Endometrium (tissue), 2 donors: ENCODE data around the gene SPATA31D4.
A peak's percentile ranks its signal among the peaks of the same experiment; 100 is the strongest.

ENCODE experiments used
- FAIRE-seq: peaks from 2 replicates; lab custom pipeline; 2012; peaks lifted over from hg19 to GRCh38; lab: Jason Lieb, UNC
- donor health status: control.
- donor health status: control.

SPATA31D4 gene

DNA sequence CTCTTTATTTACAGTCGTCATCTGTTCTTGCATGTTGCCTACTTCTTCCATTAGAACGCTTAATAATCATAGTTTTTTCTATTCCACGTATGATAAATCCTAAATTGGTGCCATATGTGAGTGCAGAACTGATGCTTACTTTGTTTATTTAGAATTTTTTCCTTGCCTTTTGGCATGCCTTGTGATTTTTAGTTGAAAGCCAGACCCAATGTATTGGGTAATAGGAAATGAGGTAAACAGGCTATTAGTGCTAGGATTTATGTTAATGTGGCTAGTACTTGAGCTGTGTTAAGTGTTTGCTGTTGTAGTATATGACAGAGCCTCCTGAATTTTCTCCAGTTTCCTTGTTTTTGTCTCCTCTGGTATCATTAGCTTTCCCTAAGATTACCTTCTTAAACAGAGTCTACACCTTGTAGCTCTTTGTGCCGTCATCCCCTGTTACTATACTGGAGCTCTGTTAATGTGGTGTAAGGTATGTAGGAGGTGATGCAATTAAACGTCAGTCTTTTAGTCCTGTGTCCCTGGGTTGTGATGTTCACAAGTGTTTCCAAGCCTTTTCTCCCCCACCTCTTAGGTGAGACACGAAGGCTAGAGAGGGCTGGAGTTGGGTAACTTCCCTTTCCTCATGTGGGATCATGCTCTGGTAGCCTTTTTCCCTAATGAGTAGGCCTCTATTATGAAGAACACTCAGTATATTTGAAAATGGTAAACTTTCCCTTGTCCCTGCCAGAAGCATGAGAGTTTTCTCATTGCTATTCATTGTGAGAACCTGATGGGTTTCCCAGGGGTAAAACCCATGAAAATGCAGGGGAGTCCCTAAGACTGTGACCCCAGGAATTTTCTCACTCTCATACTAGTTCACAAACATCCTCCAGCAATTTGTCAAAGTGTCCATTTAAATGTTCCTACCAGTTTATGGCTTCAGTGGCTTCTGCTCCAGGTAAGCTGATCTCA is 36.3 kb downstream of the SPATA31D4 start:
- FAIRE-seq, result no peak

DNA sequence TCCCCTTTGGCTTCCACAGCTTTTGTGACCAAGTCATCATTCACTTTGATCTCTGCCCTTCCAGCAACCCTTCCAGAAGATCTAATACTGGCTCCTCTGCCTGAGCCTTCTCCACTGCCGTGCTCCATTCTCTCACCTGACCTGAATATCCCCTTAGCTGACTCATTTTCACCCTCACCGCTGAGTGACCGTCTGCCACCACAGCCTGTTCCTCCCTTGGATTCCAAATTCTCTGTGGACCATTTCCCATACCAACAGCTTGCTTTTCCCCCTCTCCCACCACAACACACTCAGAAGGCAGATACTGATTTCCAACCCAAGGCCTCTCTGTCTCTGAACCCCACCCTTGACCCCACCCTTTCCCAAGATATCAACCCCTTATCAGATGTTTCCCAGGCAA is 39.8 kb downstream of the SPATA31D4 start:
- no peak for FAIRE-seq

DNA sequence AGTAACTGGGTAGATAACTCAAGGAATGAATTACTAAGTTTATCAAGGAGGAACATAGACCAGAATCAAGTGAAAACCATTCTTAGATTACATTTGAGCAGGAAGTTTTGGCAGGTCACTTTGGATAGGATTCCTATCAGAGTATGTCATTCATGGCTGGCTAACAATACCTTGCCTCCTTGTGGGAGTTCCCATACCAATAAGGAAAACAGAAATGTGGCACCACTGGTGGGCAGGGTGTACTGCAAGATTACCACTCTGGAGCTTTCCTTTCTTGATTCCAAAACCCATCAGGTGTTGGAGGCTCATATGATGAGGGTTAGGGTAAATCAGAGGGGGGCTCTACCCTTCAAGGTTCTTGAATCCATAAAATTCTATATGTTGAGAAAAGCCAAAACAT is 41.7 kb downstream of the SPATA31D4 start:
- no peak for FAIRE-seq

DNA sequence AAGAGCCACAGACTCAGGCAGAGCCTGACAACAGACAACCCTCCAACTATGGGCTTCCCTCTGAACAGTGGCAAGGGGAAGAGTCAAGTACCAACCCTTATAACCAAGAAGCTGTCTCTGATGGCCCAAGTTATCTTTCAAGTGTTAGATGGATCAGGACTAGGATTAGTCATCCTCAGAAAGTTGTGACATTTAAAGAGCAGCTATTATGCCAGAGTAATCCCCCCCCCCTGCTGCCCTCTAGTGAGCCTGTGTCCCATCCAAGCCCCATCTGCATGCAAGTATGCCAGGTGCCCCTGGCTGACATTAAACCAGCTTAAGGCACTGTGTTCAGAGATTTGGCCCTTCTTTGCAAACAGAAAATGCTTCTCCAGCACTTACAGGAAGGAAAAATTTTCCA is 43.5 kb downstream of the SPATA31D4 start:
- FAIRE-seq, result no peak

DNA sequence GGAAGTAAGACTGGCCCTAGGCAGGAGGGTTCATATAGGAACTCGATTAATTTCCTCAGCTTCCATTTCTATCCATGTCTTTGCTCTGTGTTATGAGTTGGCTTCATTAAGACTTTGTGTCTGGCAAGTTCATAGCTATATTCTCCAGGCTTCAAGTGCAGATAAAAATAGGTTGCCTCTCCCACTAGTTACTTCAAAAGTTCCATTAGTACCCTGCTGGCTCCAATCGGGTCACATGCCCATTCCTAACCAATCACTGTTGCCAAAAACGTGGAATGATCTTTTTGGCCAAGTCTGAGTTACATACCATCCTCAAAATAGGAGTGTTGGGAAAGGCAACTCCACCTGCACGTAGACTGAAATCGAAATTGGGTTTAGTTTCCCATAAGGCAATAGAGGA is 46.5 kb downstream of the SPATA31D4 start:
- no peak for FAIRE-seq

DNA sequence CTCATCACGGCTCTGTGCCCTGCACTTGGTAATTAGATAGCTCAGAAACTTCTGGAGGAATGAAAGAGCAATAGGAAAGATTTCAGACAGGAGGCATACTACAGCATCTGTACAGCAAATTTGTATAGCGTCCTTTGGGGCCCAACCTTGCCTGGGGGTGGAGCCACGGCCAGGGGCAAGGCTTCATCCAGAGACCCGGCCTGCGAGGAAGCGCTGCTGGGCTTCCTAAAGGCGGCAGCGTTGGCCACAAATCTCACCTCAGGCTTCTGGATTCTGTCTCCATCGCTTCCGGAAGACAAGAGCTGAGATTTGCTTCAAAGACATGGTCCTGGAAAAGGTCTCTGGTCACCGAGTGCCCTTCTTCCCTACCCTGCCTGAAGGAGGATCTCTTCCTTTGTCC is 48.1 kb downstream of the SPATA31D4 start:
- no peak for FAIRE-seq

DNA sequence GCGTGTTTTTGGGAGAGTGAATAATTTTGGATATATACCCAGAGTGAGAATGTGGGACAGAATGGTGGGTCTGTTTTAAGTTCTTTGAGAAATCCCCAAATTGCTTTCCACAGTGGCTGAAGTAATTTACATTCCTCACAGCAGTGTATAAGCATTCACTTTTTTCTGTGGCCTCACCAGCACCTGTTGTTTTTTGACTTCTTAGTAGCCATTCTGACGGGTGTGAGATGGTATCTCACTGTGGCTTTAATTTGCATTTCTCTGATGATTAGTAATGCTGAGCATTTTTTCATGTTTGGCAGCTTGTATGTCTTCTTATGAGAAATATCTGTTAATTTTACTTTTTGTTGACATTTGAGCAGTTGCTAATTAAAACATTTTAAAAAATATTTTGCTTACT is 51.0 kb downstream of the SPATA31D4 start:
- peak; percentile 43 for FAIRE-seq

DNA sequence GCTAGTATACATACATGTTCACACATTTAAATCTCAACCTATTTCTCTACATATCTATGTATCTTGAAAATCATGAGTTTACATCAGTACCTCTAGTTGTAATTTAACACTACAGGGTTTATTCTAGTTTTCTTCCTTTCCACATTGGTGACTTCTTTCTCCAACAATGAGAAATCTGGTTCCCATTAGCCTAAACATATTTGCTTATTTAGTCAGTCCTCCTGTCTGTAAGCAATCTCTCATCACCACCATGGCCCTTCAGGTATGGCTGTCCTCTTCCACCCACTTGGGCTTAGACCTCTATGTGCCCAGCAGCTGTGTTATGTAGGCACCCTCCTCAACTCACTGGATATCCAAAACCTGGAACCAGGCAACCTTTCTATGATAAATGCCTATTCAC is 52.3 kb downstream of the SPATA31D4 start:
- no peak for FAIRE-seq

DNA sequence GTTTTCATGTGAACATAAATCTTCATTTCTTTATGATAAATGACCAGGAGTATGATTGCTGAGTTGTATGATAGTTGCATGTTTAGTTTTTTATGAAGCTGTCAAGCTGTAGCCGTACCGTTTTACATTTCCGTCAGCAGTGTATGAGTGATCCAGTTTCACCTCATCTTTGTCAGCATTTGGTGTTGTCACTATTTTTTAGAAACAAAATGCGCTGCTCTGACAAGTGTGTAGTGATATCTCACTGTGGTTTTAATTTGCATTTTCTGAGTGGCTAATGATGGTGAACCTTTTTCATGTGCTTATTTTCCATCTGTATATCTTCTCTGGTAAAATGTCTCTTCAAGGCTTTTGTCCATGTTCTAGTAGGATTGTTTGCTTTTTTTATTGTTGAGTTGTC is 53.7 kb downstream of the SPATA31D4 start:
- FAIRE-seq, result no peak
